HepG2 (cell line): ENCODE data around the gene COMMD7. TPM values are rescaled to one million over a fixed set of nuclear protein-coding genes. Genes with fewer than 3 reads are reported as not detected.

Source experiments
- AGO1 ChIP-seq: fragments of 200-400 bp; formaldehyde crosslinking; IDR thresholded peaks from 2 replicates; pipeline ENCODE4 v1.6.1; 2017; ENCODE audit warnings: mild to moderate bottlenecking, low read depth, low read length, moderate library complexity; ENCODE audit not compliant: poor library complexity, severe bottlenecking
- CENPT ChIP-seq: sonication (generic); formaldehyde crosslinking; IDR thresholded peaks from 2 replicates; pipeline ENCODE4 v1.8.0; 2022; ENCODE audit warnings: low read depth, mild to moderate bottlenecking, moderate library complexity, missing genetic modification reagents
- CSRNP1 ChIP-seq: sonication (generic); formaldehyde crosslinking; IDR thresholded peaks from 2 replicates; pipeline ENCODE4 v1.8.1; 2023; ENCODE audit warnings: mild to moderate bottlenecking, missing genetic modification reagents
- EEA1 ChIP-seq: sonication (generic); formaldehyde crosslinking; IDR thresholded peaks from 2 replicates; pipeline ENCODE4 v1.5.1; 2020; ENCODE audit warnings: mild to moderate bottlenecking, missing genetic modification reagents, borderline replicate concordance
- FOSL1 ChIP-seq: sonication (generic); formaldehyde crosslinking; IDR thresholded peaks from 2 replicates; pipeline ENCODE4 v1.9.0; 2021; ENCODE audit warnings: missing genetic modification reagents, borderline replicate concordance
- FOXC1 ChIP-seq: sonication (generic); formaldehyde crosslinking; IDR thresholded peaks from 2 replicates; pipeline ENCODE4 v1.8.0; 2022; ENCODE audit warnings: mild to moderate bottlenecking, missing genetic modification reagents, borderline replicate concordance
- HNRNPUL1 ChIP-seq: fragments of 200-400 bp; formaldehyde crosslinking; IDR thresholded peaks from 2 replicates; pipeline ENCODE4 v1.6.1; 2017; ENCODE audit warnings: low read depth, mild to moderate bottlenecking, low read length, moderate library complexity
- MIER2 ChIP-seq: IDR thresholded peaks from 2 replicates; pipeline ENCODE4 v1.6.1; 2016; ENCODE audit warnings: missing biosample characterization, missing genetic modification reagents
- PHF8 ChIP-seq: sonication (generic); formaldehyde crosslinking; IDR thresholded peaks from 2 replicates; pipeline ENCODE4 v1.5.0; 2020; ENCODE audit warnings: missing genetic modification reagents
- RARG ChIP-seq: sonication (generic); formaldehyde crosslinking; IDR thresholded peaks from 2 replicates; pipeline ENCODE4 v1.4.0; 2020; ENCODE audit warnings: low read depth, mild to moderate bottlenecking, missing genetic modification reagents
- RFX5 ChIP-seq: IDR thresholded peaks from 2 replicates; pipeline ENCODE4 v1.6.1; 2011; ENCODE audit warnings: low read depth, low read length, improper control_type of control experiment
- SP2 ChIP-seq: sonication (generic); formaldehyde crosslinking; IDR thresholded peaks from 2 replicates; pipeline ENCODE4 v1.5.1; 2020; ENCODE audit warnings: mild to moderate bottlenecking, missing genetic modification reagents
- SPEN ChIP-seq: sonication (generic); formaldehyde crosslinking; IDR thresholded peaks from 2 replicates; pipeline ENCODE4 v1.5.1; 2020; ENCODE audit warnings: low read depth, mild to moderate bottlenecking, missing genetic modification reagents
- STAT5B ChIP-seq: sonication (generic); formaldehyde crosslinking; IDR thresholded peaks from 2 replicates; pipeline ENCODE4 v1.4.0; 2020; ENCODE audit warnings: missing genetic modification reagents
- STAT6 ChIP-seq: sonication (generic); formaldehyde crosslinking; IDR thresholded peaks from 2 replicates; pipeline ENCODE4 v1.4.0; 2020; ENCODE audit warnings: missing genetic modification reagents, mild to moderate bottlenecking, borderline replicate concordance
- YEATS2 ChIP-seq: sonication (generic); formaldehyde crosslinking; IDR thresholded peaks from 2 replicates; pipeline ENCODE4 v1.4.0; 2020; ENCODE audit warnings: missing genetic modification reagents, borderline replicate concordance
- ZNF232 ChIP-seq: sonication (generic); formaldehyde crosslinking; IDR thresholded peaks from 2 replicates; pipeline ENCODE4 v1.4.0; 2020; ENCODE audit warnings: missing genetic modification reagents, borderline replicate concordance
- ZNF446 ChIP-seq: sonication (generic); formaldehyde crosslinking; IDR thresholded peaks from 2 replicates; pipeline ENCODE4 v1.5.0; 2020; ENCODE audit warnings: mild to moderate bottlenecking, missing genetic modification reagents
- ZNF644 ChIP-seq: IDR thresholded peaks from 2 replicates; pipeline ENCODE4 v1.6.1; 2016; ENCODE audit warnings: low read depth
- ZNF687 ChIP-seq: sonication (generic); formaldehyde crosslinking; IDR thresholded peaks from 2 replicates; pipeline ENCODE4 v1.5.1; 2020; ENCODE audit warnings: mild to moderate bottlenecking, missing genetic modification reagents, moderate library complexity
- ZNF703 ChIP-seq: sonication (generic); formaldehyde crosslinking; IDR thresholded peaks from 2 replicates; pipeline ENCODE4 v1.5.1; 2020; ENCODE audit warnings: missing genetic modification reagents, mild to moderate bottlenecking, moderate library complexity, borderline replicate concordance
- polyA plus RNA-seq, 8 experiments: library from polyadenylated mRNA; depleted of rRNA in 3 of 8; stranded (reverse) in 7 of 8; unstranded in 1 of 8; fragments of >200 nt; fragmentation: Illumina TruSeq in 4 of 8; extraction: Trizol in 4 of 8; gene quantifications; 2 replicates each; pipeline versions ENCODE4 v1.2.1 to v1.2.3, GENCODE V29; 2011 to 2016; ENCODE audit warnings: low read depth in 4 of 8, missing spikeins in 1 of 8, mixed read lengths in 1 of 8; ENCODE audit not compliant: insufficient read depth in 1 of 8
- total RNA-seq, 5 experiments: library from RNA; depleted of rRNA; stranded (reverse); fragments of >200 nt; fragmentation: Illumina TruSeq; extraction: Trizol; gene quantifications; 2 replicates each; pipeline ENCODE4 v1.2.3, GENCODE V29; 2016; ENCODE audit warnings: low read depth in 1 of 5

The COMMD7 gene
- total and polyA plus RNA-seq, 2 of the 13 experiments (the other 11 are each of a cell fraction or from before 2014, with no cell fraction given) = 42.1 to 53.3 TPM

GRCh38 chr20:32743237-32744112 is at the start of gene COMMD7 (continued):
- TF ChIP-seq CSRNP1 (CRISPR knock-in tag) (no peak), STAT5B (CRISPR knock-in tag) (0 out of 2 replicates have a peak, but pooled peaks have one; percentile 77), ZNF644 (CRISPR knock-in tag) (no peak), ZNF446 (CRISPR knock-in tag) (no peak; the same call in 1 of the 2 replicates), ZNF687 (CRISPR knock-in tag) (peak; percentile 76), SPEN (peak; percentile 82), AGO1 (no peak), PHF8 (peak; percentile 87), STAT6 (CRISPR knock-in tag) (no peak), EEA1 (CRISPR knock-in tag) (no peak), RARG (CRISPR knock-in tag) (no peak), CENPT (CRISPR knock-in tag) (no peak; the same call in 1 of the 2 replicates), YEATS2 (CRISPR knock-in tag) (no peak), FOSL1 (CRISPR knock-in tag) (no peak), RFX5 (peak; percentile 95), SP2 (CRISPR knock-in tag) (peak; percentile 54; the same call in 1 of the 2 replicates), FOXC1 (CRISPR knock-in tag) (no peak; the same call in 1 of the 2 replicates), HNRNPUL1 (no peak), ZNF703 (no peak), ZNF232 (CRISPR knock-in tag) (no peak; the same call in 1 of the 2 replicates), MIER2 (CRISPR knock-in tag) (no peak)
